ENCODE results near the gene CHSY1.

Gene CHSY1

DNA sequence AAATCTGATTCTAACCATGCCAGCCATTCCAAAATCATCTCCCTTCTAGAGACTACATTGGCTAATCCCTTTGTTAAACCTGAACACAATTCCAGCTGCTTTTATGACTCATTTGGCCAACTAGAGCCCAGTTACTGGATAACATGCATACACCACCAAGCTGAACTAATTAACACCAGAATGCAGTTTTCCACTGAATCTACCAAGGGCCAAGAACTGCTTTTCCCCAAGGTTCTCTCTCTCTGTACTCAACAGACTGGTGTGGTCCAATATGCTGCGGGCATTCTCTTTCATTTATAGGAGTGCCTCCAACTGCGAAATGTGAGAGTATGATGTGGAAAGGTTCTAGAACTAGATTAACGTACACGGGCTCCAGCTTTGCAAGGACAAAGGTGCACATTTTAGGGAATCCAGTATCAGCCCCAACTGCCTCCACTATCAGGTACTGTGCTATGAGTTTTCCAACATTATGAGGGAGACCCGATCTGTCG lies 1.5 kb downstream of the CHSY1 start:
- no peak for DNase-seq
- Histone ChIP-seq H3K9me3 (no peaks in the 10 kb centered on the region), H3K27me3 (no peaks in the 10 kb centered on the region), H3K36me3 (no peaks in the 10 kb centered on the region), H3K4me3 (peak overlapping the region; percentile 79 to 89), H3K27ac (peak overlapping the region; percentile 64 to 77), H3K4me1 (peaks cover 0 to 61% (median 26%) of the 10 kb centered on the region in 4 donors)
- no peak for TF ChIP-seq CTCF (IDR thresholded peaks at IDR 0.05)
- intact Hi-C loops (cut with DNase I; ENCODE audit: low total_unique reads): loop anchor here (2.0 to 10.0 kb wide), 2 partner anchors 50 to 126 kb away; no protein-coding TSS in a partner anchor

GRCh38 chr15:101248274-101248673 lies 3.6 kb downstream of the CHSY1 start:
- TF ChIP-seq CTCF (IDR thresholded peaks at IDR 0.05): no peak
- H3K36me3 ChIP-seq: no peaks in the 10 kb centered on the region
- no peaks in the 10 kb centered on the region for H3K9me3 ChIP-seq
- peaks cover 0 to 81% (median 37%) of the 10 kb centered on the region in 4 donors for H3K4me1 ChIP-seq
- H3K4me3 ChIP-seq: no peak overlapping the region
- no peak for DNase-seq
- intact Hi-C loops (cut with DNase I; ENCODE audit: low total_unique reads): no loop called here
- H3K27me3 ChIP-seq: no peaks in the 10 kb centered on the region
- H3K27ac ChIP-seq: no peak overlapping the region

DNA sequence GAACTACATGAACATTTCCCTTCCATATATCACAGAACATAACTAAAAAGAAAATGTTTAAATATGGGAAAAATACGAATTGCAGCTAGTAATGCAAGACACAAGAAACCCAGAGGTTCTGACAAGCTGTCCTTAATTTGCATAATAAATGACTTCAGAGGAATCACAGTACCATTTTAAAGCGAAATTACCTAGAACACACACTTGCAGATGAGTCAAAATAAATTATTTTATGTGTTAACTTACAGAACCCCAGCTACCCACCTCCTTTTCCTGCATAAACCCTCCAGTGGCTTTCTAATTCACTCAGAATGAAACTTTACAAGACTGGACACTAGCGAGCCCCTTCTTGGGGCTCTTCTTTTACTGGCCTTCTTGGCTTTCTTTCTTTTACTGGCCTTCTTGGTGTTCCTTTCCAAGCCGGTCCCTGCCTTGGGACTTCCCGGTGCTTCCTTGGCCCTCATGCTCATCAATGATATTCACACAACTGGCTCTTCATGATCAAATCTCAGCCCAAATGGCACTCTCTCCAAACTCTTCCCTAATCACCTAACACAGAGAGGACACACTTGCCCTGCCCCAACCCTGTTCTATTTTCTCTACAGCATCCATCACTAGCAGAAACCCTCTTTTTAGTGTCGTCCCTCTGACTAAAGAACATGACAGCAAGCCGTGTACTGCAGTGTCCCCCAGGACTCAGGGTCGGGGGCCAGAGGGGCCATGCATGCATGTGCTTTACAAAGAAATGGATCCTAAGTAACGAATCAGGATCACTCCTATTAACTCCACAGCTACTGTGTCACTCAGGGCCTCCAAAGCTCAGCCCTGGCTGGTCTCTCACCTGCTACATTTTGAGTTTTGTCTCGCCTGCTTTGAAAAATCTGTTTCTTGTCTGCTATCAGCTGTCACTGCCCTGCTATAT lies 4.8 kb downstream of the CHSY1 start:
- no peak for TF ChIP-seq CTCF (IDR thresholded peaks at IDR 0.05)
- no peaks in the 10 kb centered on the region for H3K27me3 ChIP-seq
- H3K9me3 ChIP-seq: no peaks in the 10 kb centered on the region
- no peak for DNase-seq
- no peaks in the 10 kb centered on the region for H3K36me3 ChIP-seq
- H3K4me1 ChIP-seq: peaks cover 0 to 85% (median 43%) of the 10 kb centered on the region in 4 donors
- intact Hi-C loops (cut with DNase I; ENCODE audit: low total_unique reads): no loop called here
- H3K4me3 ChIP-seq: peak overlapping the region in 1 of 2 donors; percentile 4
- H3K27ac ChIP-seq: no peak overlapping the region

GRCh38 chr15:101246391-101246790 lies 5.5 kb downstream of the CHSY1 start:
- Histone ChIP-seq H3K36me3 (no peaks in the 10 kb centered on the region), H3K27ac (no peak overlapping the region), H3K4me3 (no peak overlapping the region), H3K27me3 (no peaks in the 10 kb centered on the region), H3K4me1 (peaks cover 0 to 88% (median 47%) of the 10 kb centered on the region in 4 donors), H3K9me3 (no peaks in the 10 kb centered on the region)
- intact Hi-C loops (cut with DNase I; ENCODE audit: low total_unique reads): no loop called here
- DNase-seq: no peak
- TF ChIP-seq CTCF (IDR thresholded peaks at IDR 0.05): no peak

GRCh38 chr15:101244889-101245668 lies 6.8 kb downstream of the CHSY1 start:
- peaks cover 0 to 94% (median 50%) of the 10 kb centered on the region in 4 donors for H3K4me1 ChIP-seq
- intact Hi-C loops (cut with DNase I; ENCODE audit: low total_unique reads): no loop called here

More at GRCh38 chr15:101244889-101245668, 6.8 kb downstream of the CHSY1 start:
- no peak overlapping the region for H3K27ac ChIP-seq
- TF ChIP-seq CTCF (IDR thresholded peaks at IDR 0.05): no peak
- no peak for DNase-seq
- H3K4me3 ChIP-seq: no peak overlapping the region
- H3K36me3 ChIP-seq: no peaks in the 10 kb centered on the region
- H3K9me3 ChIP-seq: no peaks in the 10 kb centered on the region
- H3K27me3 ChIP-seq: no peaks in the 10 kb centered on the region
